ENCODE data around the gene LENG8. TPM values are rescaled to one million over a fixed set of nuclear protein-coding genes. Genes with fewer than 3 reads are reported as not detected.

The LENG8 gene
- total and polyA plus RNA-seq, 2 of the 13 experiments (the other 11 are each of a cell fraction or from before 2014, with no cell fraction given), result 14.3 to 41.9 TPM

DNA sequence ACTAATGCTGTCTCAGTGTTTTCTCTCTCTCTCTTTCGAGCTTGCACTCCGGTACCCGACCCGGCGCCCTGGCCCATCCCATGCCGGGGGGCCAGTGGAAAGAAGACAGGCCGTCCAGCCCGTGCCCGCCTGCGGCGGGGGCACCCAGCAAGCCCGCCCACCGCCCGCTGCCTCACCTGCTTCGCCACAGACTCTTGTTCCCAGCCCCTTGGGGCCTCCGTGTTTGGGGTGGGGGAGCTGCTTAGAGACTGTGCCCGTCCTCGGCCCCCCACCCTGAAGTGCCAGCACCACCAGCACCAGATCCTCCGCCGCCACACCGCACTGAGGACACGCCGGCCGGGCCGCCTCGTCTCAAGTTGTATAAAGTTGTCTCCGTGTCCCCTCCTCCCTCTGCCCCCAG lies 12.2 kb downstream of the LENG8 start:
- no peaks in the 10 kb centered on the region for H3K27me3 ChIP-seq (ENCODE audit: control insufficient read depth in 1 of 2, insufficient read depth in 2 of 2, low read length in 2 of 2)
- TSS peak; percentile 64 for BruUV-seq (replicated peaks)
- in situ Hi-C loops (cut with HindIII; ENCODE audit: extremely low pct_ligation_motif_present, low pct_unique_long_range_greater_than_20kb), result no loop called here
- H3K9ac ChIP-seq (ENCODE audit: insufficient read depth, low read depth, low read length), result no peak overlapping the region
- H3K79me2 ChIP-seq (ENCODE audit: insufficient read depth, low read length), result peaks cover 12% of the 10 kb centered on the region
- H3K27ac ChIP-seq (ENCODE audit: extremely low read length, insufficient read depth, low read length), result no peak overlapping the region
- no peak overlapping the region for H3K4me2 ChIP-seq (ENCODE audit: low read depth, low read length)
- peaks cover 23 to 45% of the 10 kb centered on the region in 2 experiments for H3K36me3 ChIP-seq (replicated peaks in 1 of 2; ENCODE audit: control insufficient read depth in 1 of 2, insufficient read depth in 2 of 2, low read length in 2 of 2)
- intact Hi-C loops (cut with micrococcal nuclease; ENCODE audit: unreplicated experiment), result no loop called here
- H3K4me3 ChIP-seq (replicated peaks in 1 of 3; ENCODE audit: insufficient read depth in 1 of 3, low read depth in 2 of 3, low read length in 3 of 3), result no peak overlapping the region
- no peak for FAIRE-seq
- CTCF ChIA-PET (ENCODE audit: low intra/inter-chr PET ratio, low total read pairs), result no interaction called here
- no peak overlapping the region for H2AFZ ChIP-seq (ENCODE audit: low read length)
- TF ChIP-seq ATRX (CRISPR knock-in tag; IDR thresholded peaks at IDR 0.05; ENCODE audit: borderline replicate concordance), result no peak
- TF ChIP-seq KLF16 (CRISPR knock-in tag; IDR thresholded peaks at IDR 0.05), result no peak
- peak; percentile 33; the same call in 1 of the 2 replicates for TF ChIP-seq POLR2G (IDR thresholded peaks at IDR 0.05; ENCODE audit: low read depth, low read length)
- peak; percentile 86 for TF ChIP-seq RBFOX2 (IDR thresholded peaks at IDR 0.05; ENCODE audit: low read depth, low read length)
- TF ChIP-seq, protein P1, sequence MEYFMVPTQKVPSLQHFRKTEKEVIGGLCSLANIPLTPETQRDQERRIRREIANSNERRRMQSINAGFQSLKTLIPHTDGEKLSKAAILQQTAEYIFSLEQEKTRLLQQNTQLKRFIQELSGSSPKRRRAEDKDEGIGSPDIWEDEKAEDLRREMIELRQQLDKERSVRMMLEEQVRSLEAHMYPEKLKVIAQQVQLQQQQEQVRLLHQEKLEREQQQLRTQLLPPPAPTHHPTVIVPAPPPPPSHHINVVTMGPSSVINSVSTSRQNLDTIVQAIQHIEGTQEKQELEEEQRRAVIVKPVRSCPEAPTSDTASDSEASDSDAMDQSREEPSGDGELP (IDR thresholded peaks at IDR 0.05; ENCODE audit: borderline replicate concordance, low read depth), result no peak
- peak; percentile 44 for TF ChIP-seq HNRNPK (IDR thresholded peaks at IDR 0.05; ENCODE audit: low read depth, low read length, poor library complexity, severe bottlenecking)
- peak; percentile 53; the same call in 1 of the 2 replicates for TF ChIP-seq ZC3H13 (CRISPR knock-in tag; IDR thresholded peaks at IDR 0.05)
- no peak for TF ChIP-seq SMC3 (IDR thresholded peaks at IDR 0.05; ENCODE audit: low read length)
- 0 out of 2 replicates have a peak, but pooled peaks have one; percentile 31 for TF ChIP-seq HNRNPL (IDR thresholded peaks at IDR 0.05; ENCODE audit: low read depth, low read length)
- peak; percentile 99 for TF ChIP-seq AGO2 (optimal IDR thresholded peaks at IDR 0.05; ENCODE audit: low read depth, low read length)
- H3K4me1 ChIP-seq (ENCODE audit: insufficient read depth, low read length), result peaks cover 21% of the 10 kb centered on the region
- 98% methylated on average over 26 of the region's 27 CpGs for WGBS (ENCODE audit: low lambda C conversion rate)
- H4K20me1 ChIP-seq (ENCODE audit: insufficient read depth, low read length), result peaks cover 10% of the 10 kb centered on the region; the same call in 1 of the 2 replicates
- POLR2A ChIA-PET, result interaction anchor here (1.0 to 3.5 kb wide), 4 partner anchors 12 to 41 kb away, joined by 3 to 67 read pairs (median 25); partner anchors contain the start of genes CDC42EP5 and LENG8
- DNase-seq (ENCODE audit: low spot score), result no peak
- H3K9me3 ChIP-seq (ENCODE audit: low read length), result no peaks in the 10 kb centered on the region
- ATAC-seq, result no peak

All from HepG2 (cell line).